Measurements from ENCODE around the gene CLEC2L.
"Not testable (repeated sequence)": the region's sequence is repeated elsewhere in the genome, so short reads cannot be mapped to it uniquely, and the experiment has no call there.

The CLEC2L gene

DNA sequence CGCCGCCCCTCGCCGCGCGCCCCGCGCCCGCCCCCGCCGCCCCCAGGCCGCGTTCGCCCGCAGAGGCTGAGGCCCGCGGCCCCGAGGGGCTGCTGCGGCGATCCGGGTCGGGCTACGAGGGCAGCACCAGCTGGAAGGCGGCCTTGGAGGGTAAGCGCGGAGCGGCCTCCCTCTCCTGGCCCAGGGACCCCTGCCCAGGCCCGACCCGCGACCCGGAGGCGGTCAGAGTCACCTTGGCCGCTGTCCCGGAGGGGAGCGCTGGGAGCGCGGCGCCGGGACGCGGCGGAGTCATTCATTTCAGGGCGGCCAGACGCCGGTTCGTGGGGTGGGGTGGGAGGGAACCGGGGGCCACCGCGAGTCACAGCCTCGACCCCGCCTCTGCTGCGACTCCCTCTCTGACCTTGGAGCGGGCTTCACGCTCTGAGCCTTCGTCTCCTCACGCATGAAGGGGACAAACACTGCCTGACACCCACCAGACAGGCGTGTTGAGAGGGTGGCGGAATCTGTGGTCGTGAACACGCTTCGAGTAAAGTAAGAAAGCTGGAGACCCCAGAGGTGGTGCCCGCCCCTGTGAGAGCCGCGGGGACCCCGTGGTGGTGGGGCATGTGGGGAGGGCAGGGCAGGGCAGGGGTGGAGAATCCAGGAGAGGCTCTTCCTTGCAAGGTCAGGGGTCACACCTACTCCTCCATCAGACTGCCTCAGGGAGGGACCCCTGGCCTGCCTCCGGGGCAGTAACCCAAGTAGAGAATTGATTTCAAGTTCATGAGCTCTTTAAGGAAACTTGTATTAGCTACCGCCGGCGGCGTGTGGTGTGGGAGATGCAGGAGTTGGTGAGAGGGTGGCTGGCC is 707 bp downstream of the CLEC2L start:
- DNase-seq (ENCODE audit: low spot score): no peak

DNA sequence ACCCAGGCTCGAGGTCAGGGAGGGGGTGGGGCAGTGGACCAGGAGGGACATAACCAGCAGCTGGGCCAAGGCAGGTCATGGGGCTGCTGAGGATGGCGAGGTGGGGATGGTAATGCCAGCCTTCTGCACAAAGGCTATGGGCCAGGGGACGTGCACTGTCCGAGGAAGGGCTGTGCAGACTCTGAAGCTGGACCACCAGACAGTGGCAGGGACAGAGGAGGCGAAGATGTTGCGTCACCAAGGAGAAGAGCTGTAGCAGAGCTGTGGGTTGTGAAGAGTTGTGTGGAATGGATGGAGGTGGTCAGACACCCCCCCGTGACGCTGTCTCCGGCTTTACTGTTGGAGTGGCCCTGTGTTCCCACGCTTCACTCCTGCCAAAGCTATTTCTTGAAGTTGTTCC is 1.8 kb downstream of the CLEC2L start:
- DNase-seq (ENCODE audit: low spot score): no peak

- DNase-seq (ENCODE audit: low spot score): no peak
Observed at GRCh38 chr7:139525750-139526149, 2.3 kb downstream of the CLEC2L start.

DNA sequence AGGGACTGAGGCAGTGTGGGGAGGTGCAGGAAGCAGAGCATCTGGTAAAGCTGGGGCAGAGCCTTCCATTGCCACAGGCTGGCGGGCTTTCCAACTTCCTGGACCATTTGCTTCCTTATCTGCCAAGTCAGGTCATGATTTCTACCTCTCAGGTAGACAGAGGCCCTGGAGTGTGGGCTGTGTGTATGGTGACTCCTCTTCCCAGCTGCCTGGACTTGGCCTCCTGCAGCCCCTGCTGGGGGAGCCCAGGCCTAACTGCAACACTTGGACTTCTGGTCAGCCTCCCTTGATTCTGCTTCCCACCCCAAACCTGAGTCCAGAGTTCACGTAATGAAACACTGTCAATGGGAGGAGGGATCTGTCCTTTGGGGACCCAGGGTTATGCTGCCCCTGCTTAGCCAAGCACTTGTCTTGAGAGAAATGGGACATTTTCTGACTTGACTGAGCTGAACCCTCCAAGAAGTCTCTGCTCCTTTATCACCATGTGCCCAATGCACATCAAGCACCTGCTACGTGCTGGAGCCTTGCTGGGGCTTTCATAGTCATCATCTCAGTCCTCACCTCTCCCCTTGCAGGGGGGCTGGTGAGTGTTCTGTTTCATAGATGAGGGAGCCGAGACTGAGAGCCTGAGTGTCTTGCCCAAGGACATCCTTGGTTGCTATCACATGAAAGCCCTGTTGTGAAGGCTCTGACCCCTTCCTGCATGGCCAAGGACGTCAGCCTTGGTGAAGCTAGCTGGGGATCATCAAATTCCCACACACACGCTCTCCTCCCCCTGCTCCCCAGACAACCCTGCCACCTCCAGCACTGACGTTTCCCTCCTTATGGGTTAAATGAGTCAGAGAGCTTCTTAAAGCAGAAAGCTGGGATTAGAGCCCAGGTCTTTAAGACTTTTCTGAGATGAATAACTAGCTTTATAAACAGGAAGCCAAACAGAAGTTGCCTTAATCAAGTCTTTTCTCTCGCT is 3.4 kb downstream of the CLEC2L start:
- no peak for DNase-seq (ENCODE audit: low spot score)

DNA sequence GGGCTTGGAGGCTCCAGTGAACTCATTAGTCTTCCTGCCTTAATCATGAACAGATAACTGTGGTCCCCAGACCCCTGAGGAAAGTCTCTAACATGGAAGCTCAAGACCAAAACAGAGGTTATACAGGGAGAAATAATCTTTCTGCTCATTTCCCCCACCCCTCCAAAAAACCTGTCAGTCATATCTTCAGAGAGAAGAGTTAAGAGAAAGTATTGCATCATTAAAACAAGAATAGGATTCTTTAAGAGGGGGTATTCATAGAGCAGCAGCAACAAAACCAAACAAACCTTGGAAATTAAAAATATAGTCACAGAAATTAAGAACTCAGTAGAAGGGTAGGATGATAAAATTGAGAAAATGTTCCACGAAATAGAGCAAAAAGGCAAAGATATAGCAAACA is 7.6 kb downstream of the CLEC2L start:
- DNase-seq (ENCODE audit: low spot score): no peak

GRCh38 chr7:139532636-139533155 is 9.2 kb downstream of the CLEC2L start:
- DNase-seq (ENCODE audit: low spot score): no peak

GRCh38 chr7:139534096-139534495 is 10.6 kb downstream of the CLEC2L start:
- DNase-seq (ENCODE audit: low spot score): no peak

GRCh38 chr7:139534966-139535651 is 11.6 kb downstream of the CLEC2L start:
- no peak for DNase-seq (ENCODE audit: low spot score)

- no peak for DNase-seq (ENCODE audit: low spot score)
Observed at GRCh38 chr7:139536152-139536551, 12.7 kb downstream of the CLEC2L start.

- DNase-seq (ENCODE audit: low spot score): no peak
Observed at GRCh38 chr7:139538881-139539635, 15.6 kb downstream of the CLEC2L start.

GRCh38 chr7:139540203-139540602 is 16.7 kb downstream of the CLEC2L start:
- no peak for DNase-seq (ENCODE audit: low spot score)

- DNase-seq (ENCODE audit: low spot score): no peak
Observed at GRCh38 chr7:139541600-139542307, 18.3 kb downstream of the CLEC2L start.

DNA sequence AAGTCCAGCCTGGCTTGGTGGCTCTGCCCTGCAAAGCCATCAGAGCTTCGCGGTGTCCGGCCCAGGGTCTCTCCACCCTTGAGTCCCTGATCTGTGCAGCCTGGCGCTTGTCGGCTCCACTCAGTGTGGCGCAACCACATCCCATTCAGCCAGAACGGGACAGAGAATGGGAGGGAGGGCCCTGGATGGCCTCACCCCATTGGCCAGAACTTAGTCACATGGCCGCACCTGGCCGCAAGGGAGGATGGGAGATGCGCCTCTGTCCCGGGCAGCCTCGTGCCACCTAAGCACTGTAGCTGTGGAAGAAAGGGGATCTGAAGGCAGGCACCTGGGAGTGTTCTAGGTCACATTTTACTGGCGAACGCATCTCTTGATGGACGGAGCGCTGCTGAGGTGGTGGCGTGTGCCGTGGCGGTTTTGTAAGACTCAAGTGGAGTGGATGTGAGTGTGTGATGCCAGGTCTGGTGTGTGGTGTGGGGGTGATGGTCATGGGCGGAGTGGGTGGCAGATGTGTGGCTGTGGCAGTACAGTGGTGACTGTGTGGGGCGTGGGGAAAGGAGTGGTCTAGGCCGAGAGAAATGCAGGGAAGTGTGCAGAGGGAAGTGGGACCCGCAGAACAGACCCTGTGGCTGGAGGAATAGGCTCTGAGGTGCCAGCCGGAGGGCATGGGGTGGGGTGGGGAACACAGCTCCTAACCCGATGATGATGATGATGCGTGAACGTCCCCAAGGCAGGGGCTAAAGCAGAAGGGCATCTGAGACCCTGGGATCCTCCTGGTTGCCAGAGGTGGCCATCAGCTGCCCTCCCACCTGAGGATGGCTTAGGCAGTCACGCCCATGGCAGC is 19.0 kb downstream of the CLEC2L start:
- DNase-seq (ENCODE audit: low spot score): no peak

- no peak for DNase-seq (ENCODE audit: low spot score)
Observed at GRCh38 chr7:139543801-139544603, 20.5 kb downstream of the CLEC2L start.

- no peak for DNase-seq (ENCODE audit: low spot score)
Observed at GRCh38 chr7:139544645-139545044, 21.2 kb downstream of the CLEC2L start.

DNA sequence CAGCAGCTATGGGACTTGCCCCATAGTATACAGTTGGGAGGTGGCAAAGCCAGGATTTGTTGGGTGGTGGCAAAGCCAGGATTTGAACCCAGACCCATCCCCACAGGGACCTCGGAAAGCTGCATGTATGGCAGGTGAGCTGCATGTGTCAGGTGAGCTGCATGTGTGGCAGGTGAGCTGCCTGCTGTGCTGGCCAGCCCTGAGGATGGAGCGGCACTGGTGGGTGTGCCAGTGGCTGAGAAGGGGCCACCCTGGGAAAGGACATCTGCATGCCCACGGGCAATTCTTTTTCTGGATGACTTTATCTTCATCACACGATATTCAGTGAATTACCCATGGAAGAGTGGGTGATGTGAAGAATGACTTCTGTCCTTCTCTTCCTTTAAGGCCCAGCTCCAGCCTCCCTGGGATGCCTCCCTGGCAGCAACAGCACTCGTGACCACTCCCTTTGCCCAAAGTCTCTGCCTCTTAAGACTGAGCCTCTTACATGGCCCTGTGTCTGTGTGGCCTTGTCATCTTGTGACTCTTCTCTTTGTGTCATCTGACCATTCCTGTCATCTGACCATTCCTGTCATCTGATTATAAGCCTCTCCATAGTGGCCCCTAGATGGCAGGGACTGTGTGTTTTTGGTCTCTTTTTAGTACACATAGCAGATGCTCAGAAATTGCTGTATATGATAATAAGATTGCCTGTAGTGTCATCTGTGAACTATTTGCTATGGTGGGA is 25.0 kb downstream of the CLEC2L start:
- peak; percentile 11 for DNase-seq (ENCODE audit: low spot score)

- DNase-seq (ENCODE audit: low spot score): not testable (repeated sequence)
Observed at GRCh38 chr7:139553991-139554700, 30.7 kb downstream of the CLEC2L start.

Measured in pons (tissue), 1 donor.